HG02852 (cell line): ENCODE data around the gene WHRN.

Experiments
- ATAC-seq: cut with Tn5 transposase; IDR thresholded peaks from one replicate; pipeline ENCODE4 v1.9.1; 2021; ENCODE audit warnings: mild to moderate bottlenecking, moderate library complexity; ENCODE audit not compliant: unreplicated experiment

Gene WHRN

GRCh38 chr9:114386361-114386885 is 118.8 kb downstream of the WHRN start:
- no peak for ATAC-seq

GRCh38 chr9:114385397-114386181 is 119.7 kb downstream of the WHRN start:
- ATAC-seq = peak; percentile 82

- ATAC-seq = no peak
These were observed 120.4 kb downstream of the WHRN start for GRCh38 chr9:114384836-114385396.

GRCh38 chr9:114384341-114384740 is 120.9 kb downstream of the WHRN start:
- ATAC-seq = no peak

GRCh38 chr9:114383521-114384231 is 121.6 kb downstream of the WHRN start:
- no peak for ATAC-seq

- ATAC-seq = peak; percentile 29
These were observed 122.4 kb downstream of the WHRN start for GRCh38 chr9:114382699-114383520.

- ATAC-seq = no peak
These were observed 126.4 kb downstream of the WHRN start for GRCh38 chr9:114378883-114379282.

- ATAC-seq = no peak
These were observed 127.3 kb downstream of the WHRN start for GRCh38 chr9:114378016-114378415.

GRCh38 chr9:114376586-114377445 is 128.5 kb downstream of the WHRN start:
- ATAC-seq = no peak

- ATAC-seq = no peak
These were observed 129.7 kb downstream of the WHRN start for GRCh38 chr9:114375386-114376175.

- ATAC-seq = no peak
These were observed 130.3 kb downstream of the WHRN start for GRCh38 chr9:114374936-114375335.

GRCh38 chr9:114373960-114374730 is 131.1 kb downstream of the WHRN start:
- ATAC-seq = no peak

GRCh38 chr9:114372921-114373448 is 132.3 kb downstream of the WHRN start:
- ATAC-seq = peak; percentile 90

- no peak for ATAC-seq
These were observed 133.0 kb downstream of the WHRN start for GRCh38 chr9:114371973-114372917.

- no peak for ATAC-seq
These were observed 133.8 kb downstream of the WHRN start for GRCh38 chr9:114371343-114371944.

GRCh38 chr9:114370968-114371320 is 134.3 kb downstream of the WHRN start:
- ATAC-seq = no peak
